Astrocyte (in vitro differentiated cells and primary cell): ENCODE data around the gene MYNN. TPM values are rescaled to one million over a fixed set of nuclear protein-coding genes. Genes with fewer than 3 reads are reported as not detected.

Experiments
- DNase-seq: peaks from one replicate; pipeline ENCODE4 v3.0.0-alpha.2; 2010; ENCODE audit warnings: low read depth
- FAIRE-seq: peaks from 2 replicates; lab custom pipeline; 2011; peaks lifted over from hg19 to GRCh38; lab: Jason Lieb, UNC
- H2AFZ ChIP-seq: 2 replicates; pipeline ENCODE4 v1.6.0; 2012; ENCODE audit warnings: low read depth, low read length, inconsistent platforms
- H3K27ac ChIP-seq: 2 replicates; pipeline ENCODE4 v1.5.1; 2011; ENCODE audit warnings: low read depth, low read length, inconsistent platforms
- H3K27me3 ChIP-seq: 2 replicates; pipeline ENCODE4 v1.6.0; 2011; ENCODE audit warnings: low read length, inconsistent platforms; ENCODE audit not compliant: insufficient read depth
- H3K36me3 ChIP-seq: 2 replicates; pipeline ENCODE4 v1.5.1; 2011; ENCODE audit warnings: low read length, inconsistent platforms; ENCODE audit not compliant: insufficient read depth
- H3K4me1 ChIP-seq: 2 replicates; pipeline ENCODE4 v1.5.1; 2011; ENCODE audit warnings: low read length, inconsistent platforms; ENCODE audit not compliant: insufficient read depth
- H3K4me2 ChIP-seq: 2 replicates; pipeline ENCODE4 v1.6.0; 2012; ENCODE audit warnings: low read length, inconsistent platforms
- H3K4me3 ChIP-seq: 2 replicates; pipeline ENCODE4 v1.5.1; 2011; ENCODE audit warnings: low read depth, mild to moderate bottlenecking, low read length, inconsistent platforms; ENCODE audit not compliant: insufficient read depth
- H3K79me2 ChIP-seq: 2 replicates; pipeline ENCODE4 v1.6.0; 2012; ENCODE audit warnings: mild to moderate bottlenecking, low read length, inconsistent platforms; ENCODE audit not compliant: insufficient read depth
- H3K9ac ChIP-seq: 2 replicates; pipeline ENCODE4 v1.6.0; 2012; ENCODE audit warnings: mild to moderate bottlenecking, low read length, inconsistent platforms
- H3K9me3 ChIP-seq: 2 replicates; pipeline ENCODE4 v1.5.1; 2012; ENCODE audit warnings: low read depth, mild to moderate bottlenecking, low read length, inconsistent platforms; ENCODE audit not compliant: insufficient read depth
- H4K20me1 ChIP-seq: 2 replicates; pipeline ENCODE4 v1.6.0; 2012; ENCODE audit warnings: low read length, inconsistent platforms; ENCODE audit not compliant: insufficient read depth
- H3K27ac Mint-ChIP-seq: one replicate; pipeline ENCODE4 v1.8.0; 2021; ENCODE audit warnings: mild to moderate bottlenecking, mixed read lengths; ENCODE audit not compliant: unreplicated experiment
- H3K27me3 Mint-ChIP-seq: one replicate; pipeline ENCODE4 v1.8.0; 2021; ENCODE audit warnings: low read depth, mixed read lengths; ENCODE audit not compliant: unreplicated experiment
- H3K36me3 Mint-ChIP-seq: one replicate; pipeline ENCODE4 v1.8.0; 2021; ENCODE audit warnings: low read depth, mixed read lengths; ENCODE audit not compliant: unreplicated experiment
- H3K4me1 Mint-ChIP-seq: one replicate; pipeline ENCODE4 v1.8.0; 2021; ENCODE audit warnings: low read depth, mixed read lengths; ENCODE audit not compliant: unreplicated experiment
- H3K4me3 Mint-ChIP-seq: one replicate; pipeline ENCODE4 v1.8.0; 2021; ENCODE audit warnings: mild to moderate bottlenecking, moderate library complexity, mixed read lengths; ENCODE audit not compliant: unreplicated experiment
- H3K9me3 Mint-ChIP-seq: one replicate; pipeline ENCODE4 v1.8.0; 2021; ENCODE audit warnings: mild to moderate bottlenecking, mixed read lengths; ENCODE audit not compliant: unreplicated experiment
- CTCF ChIP-seq: IDR thresholded peaks from 2 replicates; pipeline ENCODE4 v1.5.1; 2011; ENCODE audit warnings: low read depth, mild to moderate bottlenecking, inconsistent platforms, low read length, moderate library complexity; ENCODE audit not compliant: insufficient read depth
- EZH2 ChIP-seq: IDR thresholded peaks from 2 replicates; pipeline ENCODE4 v1.6.1; 2012; ENCODE audit warnings: mild to moderate bottlenecking, low read length, inconsistent platforms; ENCODE audit not compliant: insufficient read depth
- total RNA-seq: library from RNA; stranded (reverse); gene quantifications from 2 replicates; pipeline ENCODE4 v1.2.1, GENCODE V29; 2021

The MYNN gene
- total RNA-seq, 1 donor from 2014 or later = 12.9 TPM

- TF ChIP-seq CTCF (no peak), EZH2 (no peak)
- H2AFZ ChIP-seq = peak overlapping the region; percentile 99
- no peak overlapping the region for H3K27ac Mint-ChIP-seq
- no peaks in the 10 kb centered on the region for H4K20me1 ChIP-seq
- H3K9ac ChIP-seq = peak overlapping the region; percentile 82
- H3K36me3 Mint-ChIP-seq = peaks cover 2% of the 10 kb centered on the region
- peak overlapping the region; percentile 87 for H3K4me2 ChIP-seq
- DNase-seq (peak; percentile 67), FAIRE-seq (peak; percentile 55)
- no peaks in the 10 kb centered on the region for H3K36me3 ChIP-seq
- H3K27me3 ChIP-seq = no peaks in the 10 kb centered on the region
- H3K79me2 ChIP-seq = no peaks in the 10 kb centered on the region
- peaks cover 19% of the 10 kb centered on the region for H3K4me1 ChIP-seq
- H3K4me3 Mint-ChIP-seq = peak overlapping the region; percentile 75
- H3K4me1 Mint-ChIP-seq = peaks cover 3% of the 10 kb centered on the region
- no peaks in the 10 kb centered on the region for H3K9me3 ChIP-seq
- peak overlapping the region; percentile 63 for H3K4me3 ChIP-seq
- H3K27ac ChIP-seq = peak overlapping the region; percentile 29
- H3K9me3 Mint-ChIP-seq = peaks cover 20% of the 10 kb centered on the region
- peaks cover 4% of the 10 kb centered on the region for H3K27me3 Mint-ChIP-seq
Observed at GRCh38 chr3:169811631-169812331, 38.6 kb downstream of the MYNN start.

GRCh38 chr3:169812332-169813235, 39.4 kb downstream of the MYNN start, which contains the start of the genes LRRC34 and LRRIQ4:
TSS of gene LRRC34 (minus strand) at chr3:169812904. CDS start at chr3:169812548, 356 bp downstream.
TSS of gene LRRIQ4 (plus strand) at chr3:169812870. CDS start at chr3:169821922, 9,052 bp downstream.
- Mint-ChIP-seq H3K4me3 (peak within 1 kb of the TSS; percentile 75), H3K27me3 (peaks cover 4% of the 10 kb centered on the region), H3K36me3 (peaks cover 2% of the 10 kb centered on the region), H3K27ac (peak within 1 kb of the TSS; percentile 73), H3K4me1 (peaks cover 3% of the 10 kb centered on the region), H3K9me3 (peaks cover 20% of the 10 kb centered on the region)
- FAIRE-seq = no peak
- H3K9me3 ChIP-seq = no peaks in the 10 kb centered on the region
- peak within 1 kb of the TSS; percentile 29 for H3K27ac ChIP-seq
- H3K9ac ChIP-seq = peak within 1 kb of the TSS; percentile 82
- H3K4me1 ChIP-seq = peaks cover 19% of the 10 kb centered on the region
- no peaks in the 10 kb centered on the region for H3K27me3 ChIP-seq
- no peaks in the 10 kb centered on the region for H3K79me2 ChIP-seq
- H3K4me2 ChIP-seq = peak within 1 kb of the TSS; percentile 87
- H4K20me1 ChIP-seq = no peaks in the 10 kb centered on the region
- TF ChIP-seq CTCF (no peak), EZH2 (no peak)
- peak; percentile 58 for DNase-seq
- peak within 1 kb of the TSS; percentile 99 for H2AFZ ChIP-seq
- H3K4me3 ChIP-seq = peak within 1 kb of the TSS; percentile 63
- no peaks in the 10 kb centered on the region for H3K36me3 ChIP-seq
